HUES48 (cell line): ENCODE measurements around the gene NFYA.

Experiments
- H3K27ac ChIP-seq: one replicate; pipeline ENCODE4 v1.7.0; 2013; ENCODE audit warnings: low read depth, low read length, inconsistent platforms
- H3K27me3 ChIP-seq: 2 replicates; pipeline ENCODE4 v1.6.1; 2013; ENCODE audit warnings: mild to moderate bottlenecking, low read length; ENCODE audit not compliant: control insufficient read depth, insufficient read depth
- H3K36me3 ChIP-seq: 2 replicates; pipeline ENCODE4 v1.6.1; 2013; ENCODE audit warnings: low read length; ENCODE audit not compliant: control insufficient read depth, insufficient read depth
- H3K4me1 ChIP-seq: 2 replicates; pipeline ENCODE4 v1.6.1; 2013; ENCODE audit warnings: mild to moderate bottlenecking, low read length; ENCODE audit not compliant: control insufficient read depth, insufficient read depth
- H3K4me3 ChIP-seq: 2 replicates; pipeline ENCODE4 v1.5.1; 2013; ENCODE audit warnings: mild to moderate bottlenecking, low read depth, low read length
- H3K9ac ChIP-seq: 2 replicates; pipeline ENCODE4 v1.6.1; 2013; ENCODE audit warnings: mild to moderate bottlenecking, low read depth, low read length, moderate library complexity
- H3K9me3 ChIP-seq: 2 replicates; pipeline ENCODE4 v1.6.1; 2013; ENCODE audit warnings: low read length; ENCODE audit not compliant: control insufficient read depth, insufficient read depth

NFYA gene

DNA sequence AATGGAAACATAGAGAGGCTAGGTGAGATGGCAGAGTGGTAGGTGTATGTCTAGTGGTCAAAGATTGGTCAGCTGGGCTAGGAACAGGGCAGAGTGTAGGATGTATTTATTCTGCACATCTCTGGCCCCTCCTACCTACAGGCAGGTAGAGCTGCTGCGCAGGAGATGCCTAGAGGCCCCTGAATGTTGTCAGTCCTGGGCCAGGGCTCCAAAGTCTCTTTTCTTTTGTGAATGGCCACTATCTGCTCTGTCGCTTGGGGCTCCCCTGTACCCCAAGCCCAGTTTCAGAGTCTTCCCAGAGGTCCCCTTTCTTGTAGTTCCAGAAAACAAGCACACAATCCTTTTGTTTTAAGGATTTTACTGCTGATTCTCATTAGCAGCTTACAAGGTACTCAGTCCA lies 25.5 kb upstream of the NFYA start:
- Histone ChIP-seq H3K4me3 (no peak overlapping the region), H3K9me3 (no peaks in the 10 kb centered on the region), H3K36me3 (no peaks in the 10 kb centered on the region), H3K9ac (no peak overlapping the region), H3K4me1 (no peaks in the 10 kb centered on the region), H3K27me3 (no peaks in the 10 kb centered on the region), H3K27ac (no peak overlapping the region)

DNA sequence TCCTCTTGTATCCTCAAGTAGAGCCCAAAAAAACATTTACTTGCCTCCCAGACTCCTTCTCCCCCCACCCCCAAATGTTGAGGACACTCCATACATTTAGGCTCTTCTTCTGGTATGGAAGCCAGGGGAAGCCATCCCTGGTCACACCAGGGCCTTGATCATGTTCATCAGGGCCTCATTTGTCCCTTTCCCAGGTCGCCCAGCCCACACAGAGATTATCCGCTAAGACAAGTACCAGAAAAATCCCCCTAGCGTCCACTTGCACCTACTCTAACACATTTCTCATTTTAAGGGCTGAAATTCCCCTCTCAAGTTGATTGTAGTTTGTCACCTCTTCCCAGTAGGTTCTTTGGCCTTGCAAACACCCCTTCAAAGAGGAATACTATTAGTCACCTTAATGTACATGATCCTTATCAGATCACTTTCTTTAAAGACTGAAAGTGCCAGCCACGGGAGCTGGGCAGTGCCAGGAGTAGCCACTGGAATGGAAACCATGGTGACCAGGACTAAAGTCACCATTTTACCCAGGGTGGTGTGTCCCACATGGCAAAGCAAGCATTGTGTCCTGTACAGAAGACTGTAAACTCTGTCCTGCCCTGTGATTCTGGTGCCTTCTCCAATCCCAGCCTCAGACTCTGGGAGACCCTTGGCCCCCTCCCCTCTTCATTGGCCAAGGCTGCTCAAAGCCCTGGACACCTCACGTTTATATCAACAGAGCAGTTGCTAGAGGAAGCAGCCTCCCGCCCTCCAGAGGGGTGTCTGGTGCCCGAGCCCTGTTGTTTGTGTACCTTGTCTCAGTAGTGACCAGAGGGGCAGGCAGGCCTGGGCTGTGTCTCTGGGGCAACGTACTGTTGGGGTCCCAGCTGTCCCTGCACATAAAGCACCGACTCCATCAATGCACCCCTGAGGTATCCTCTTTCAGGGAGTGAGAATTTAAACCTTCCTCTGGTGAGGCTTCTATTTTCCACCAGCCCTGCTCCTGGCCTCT lies 24.7 kb upstream of the NFYA start:
- H3K9me3 ChIP-seq = no peaks in the 10 kb centered on the region
- H3K4me1 ChIP-seq = no peaks in the 10 kb centered on the region
- no peaks in the 10 kb centered on the region for H3K36me3 ChIP-seq
- H3K9ac ChIP-seq = no peak overlapping the region
- H3K27ac ChIP-seq = no peak overlapping the region
- H3K4me3 ChIP-seq = no peak overlapping the region
- H3K27me3 ChIP-seq = no peaks in the 10 kb centered on the region

DNA sequence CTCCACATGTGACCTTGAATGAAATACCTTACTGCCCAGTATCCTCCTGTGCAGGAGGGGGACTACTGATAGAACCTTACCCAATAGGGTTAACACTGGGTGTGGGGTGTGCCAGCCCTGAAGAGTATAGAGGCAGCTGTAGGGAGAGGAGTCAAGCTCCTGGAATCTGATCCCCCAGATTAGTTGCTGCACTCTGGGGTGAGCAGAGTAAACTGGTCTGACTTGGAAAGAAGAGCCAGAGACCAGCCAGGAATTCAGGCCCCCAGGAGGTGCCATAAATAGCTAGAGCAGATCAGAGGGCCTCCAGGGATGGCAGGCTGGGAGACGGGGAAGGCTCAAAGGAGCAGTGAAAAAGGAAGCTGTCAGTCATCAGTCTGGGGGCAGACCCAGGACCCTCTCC lies 23.3 kb upstream of the NFYA start:
- H3K27me3 ChIP-seq = no peaks in the 10 kb centered on the region
- no peak overlapping the region for H3K27ac ChIP-seq
- no peak overlapping the region for H3K9ac ChIP-seq
- no peaks in the 10 kb centered on the region for H3K36me3 ChIP-seq
- H3K9me3 ChIP-seq = no peaks in the 10 kb centered on the region
- H3K4me3 ChIP-seq = no peak overlapping the region
- H3K4me1 ChIP-seq = no peaks in the 10 kb centered on the region; the same call in 1 of the 2 replicates

DNA sequence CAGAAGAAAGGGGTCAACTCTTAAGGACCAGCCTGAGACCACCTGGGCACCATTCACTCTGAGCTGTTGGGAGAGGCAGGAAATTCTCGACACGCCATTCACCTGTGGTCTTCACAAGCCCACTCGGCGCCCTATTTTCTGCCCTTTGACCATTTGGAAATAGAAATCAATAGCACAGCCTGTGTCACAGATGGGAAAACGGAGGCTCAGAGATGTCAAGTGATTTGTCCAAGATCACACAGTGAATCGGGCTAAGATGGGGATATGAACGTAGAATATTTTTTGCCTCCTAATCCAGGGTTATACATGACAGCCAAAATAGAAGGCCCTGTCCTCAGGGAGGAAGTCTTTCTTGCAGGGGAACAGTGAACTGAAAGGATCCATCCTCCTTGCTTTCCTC lies 22.8 kb upstream of the NFYA start:
- Histone ChIP-seq H3K4me1 (no peaks in the 10 kb centered on the region; the same call in 1 of the 2 replicates), H3K27ac (no peak overlapping the region), H3K36me3 (no peaks in the 10 kb centered on the region), H3K9ac (no peak overlapping the region), H3K27me3 (no peaks in the 10 kb centered on the region), H3K9me3 (no peaks in the 10 kb centered on the region), H3K4me3 (no peak overlapping the region)

DNA sequence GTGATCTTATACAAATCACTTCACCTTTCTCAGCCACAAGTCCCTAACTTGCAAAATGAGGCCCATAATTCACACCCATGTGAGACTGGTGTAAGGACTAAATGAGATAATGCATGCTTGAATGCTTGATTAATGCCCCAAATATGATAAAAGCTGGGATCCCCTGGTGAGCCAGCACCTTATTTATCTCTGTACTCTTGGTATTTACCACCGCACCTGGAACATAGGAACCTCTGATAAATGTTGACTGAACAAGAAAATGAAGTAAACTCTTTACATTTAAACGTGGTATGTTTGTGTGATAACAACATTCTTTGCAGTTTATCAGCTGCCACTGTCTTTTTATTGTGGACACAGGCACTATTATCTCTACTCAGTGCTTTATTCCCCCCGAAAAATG lies 22.2 kb upstream of the NFYA start:
- Histone ChIP-seq H3K9ac (no peak overlapping the region), H3K4me3 (no peak overlapping the region), H3K4me1 (no peaks in the 10 kb centered on the region; the same call in 1 of the 2 replicates), H3K27me3 (no peaks in the 10 kb centered on the region), H3K9me3 (no peaks in the 10 kb centered on the region), H3K27ac (no peak overlapping the region), H3K36me3 (no peaks in the 10 kb centered on the region)

DNA sequence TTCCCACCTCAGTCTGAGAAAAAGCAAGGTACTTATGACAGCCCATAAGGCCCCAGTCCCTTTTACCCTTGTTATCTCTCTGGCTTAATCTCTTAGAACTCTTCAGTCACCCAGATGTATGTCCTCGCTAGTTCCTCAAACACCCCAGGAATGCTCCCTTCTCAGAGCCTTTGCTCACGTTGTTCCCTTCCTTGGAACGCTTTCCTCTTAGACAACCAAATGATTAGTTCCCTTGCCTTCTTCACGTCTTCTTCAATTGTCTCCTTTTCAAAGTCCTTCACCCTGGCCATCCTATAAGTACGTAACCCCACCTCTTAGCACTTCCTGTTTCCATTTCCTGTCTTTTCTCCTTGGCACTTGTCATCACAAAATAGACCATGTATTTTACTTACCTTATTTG lies 20.9 kb upstream of the NFYA start:
- no peaks in the 10 kb centered on the region; the same call in 1 of the 2 replicates for H3K4me1 ChIP-seq
- H3K36me3 ChIP-seq = no peaks in the 10 kb centered on the region
- no peak overlapping the region for H3K27ac ChIP-seq
- no peaks in the 10 kb centered on the region for H3K9me3 ChIP-seq
- H3K4me3 ChIP-seq = no peak overlapping the region
- H3K27me3 ChIP-seq = no peaks in the 10 kb centered on the region
- no peak overlapping the region for H3K9ac ChIP-seq

DNA sequence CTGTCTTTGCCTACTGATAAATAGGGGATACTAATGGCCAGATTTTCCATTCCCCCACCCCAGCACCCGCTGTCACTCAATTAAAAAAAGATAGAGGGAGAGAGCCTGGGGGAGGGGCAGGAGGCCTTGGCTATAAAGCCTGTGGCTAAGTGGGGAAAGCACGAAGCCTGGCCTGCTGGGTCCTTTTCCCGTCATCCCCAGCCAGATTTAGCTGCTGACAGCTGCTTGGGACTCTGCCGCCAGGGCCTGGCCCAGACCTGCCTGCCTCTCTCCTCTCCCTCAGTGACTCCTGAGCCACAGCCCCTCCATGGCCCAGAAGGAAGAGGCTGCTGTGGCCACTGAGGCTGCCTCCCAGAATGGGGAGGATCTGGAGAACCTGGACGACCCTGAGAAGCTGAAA lies 19.7 kb upstream of the NFYA start, which contains the start of gene APOBEC2:
TSS of gene APOBEC2 (plus strand) at position 162 of the 400 bp plus-strand sequence. CDS start at position 308, 146 bp downstream.
- H3K9ac ChIP-seq = no peak within 1 kb of the TSS
- H3K4me3 ChIP-seq = no peak within 1 kb of the TSS
- H3K9me3 ChIP-seq = no peaks in the 10 kb centered on the region
- no peaks in the 10 kb centered on the region for H3K27me3 ChIP-seq
- H3K4me1 ChIP-seq = no peaks in the 10 kb centered on the region; the same call in 1 of the 2 replicates
- no peak within 1 kb of the TSS for H3K27ac ChIP-seq
- no peaks in the 10 kb centered on the region for H3K36me3 ChIP-seq

DNA sequence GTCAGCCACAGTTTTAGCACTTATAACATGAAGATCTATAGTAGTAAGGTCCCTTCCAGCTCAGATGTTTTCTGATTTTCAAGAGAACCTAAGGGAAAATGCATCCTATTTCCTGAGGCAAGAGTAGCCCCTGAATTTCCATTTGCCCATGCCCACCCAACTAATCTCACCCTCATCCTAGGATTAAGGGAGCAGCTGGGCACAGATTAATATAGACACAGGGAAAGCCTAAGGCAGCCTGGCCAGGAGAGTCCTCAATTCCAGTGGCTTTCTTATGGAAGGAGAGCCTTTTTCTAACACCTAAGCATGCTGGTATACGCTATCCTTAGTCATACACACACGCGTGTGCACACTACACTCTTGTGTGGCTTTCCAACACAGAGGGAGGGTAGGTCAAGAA lies 18.3 kb upstream of the NFYA start:
- H3K9ac ChIP-seq = no peak overlapping the region
- no peak overlapping the region for H3K27ac ChIP-seq
- H3K27me3 ChIP-seq = no peaks in the 10 kb centered on the region
- H3K4me1 ChIP-seq = peaks cover 9% of the 10 kb centered on the region; the same call in 1 of the 2 replicates
- H3K4me3 ChIP-seq = no peak overlapping the region
- H3K9me3 ChIP-seq = no peaks in the 10 kb centered on the region
- no peaks in the 10 kb centered on the region for H3K36me3 ChIP-seq

DNA sequence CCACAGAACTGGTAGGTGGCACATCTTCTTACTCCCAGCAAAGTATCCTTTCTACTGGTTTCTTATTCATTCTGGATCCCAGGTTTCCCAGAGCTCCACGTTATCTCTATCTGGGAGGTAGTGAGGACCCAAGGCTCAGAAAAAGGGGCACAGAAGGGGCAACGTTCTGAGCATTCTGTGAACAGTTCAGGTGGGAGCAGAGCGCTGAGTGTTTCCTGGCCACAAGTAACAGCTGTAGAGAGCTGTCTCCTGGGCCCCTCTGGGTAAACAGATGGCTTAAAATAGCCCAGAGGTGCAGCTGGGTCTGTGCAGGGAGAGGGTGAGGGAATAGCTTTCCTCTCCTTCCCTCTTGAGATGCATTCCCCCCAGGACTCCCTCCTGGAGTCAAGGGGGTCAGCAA lies 17.6 kb upstream of the NFYA start:
- Histone ChIP-seq H3K4me3 (no peak overlapping the region), H3K36me3 (no peaks in the 10 kb centered on the region), H3K27me3 (no peaks in the 10 kb centered on the region), H3K9ac (no peak overlapping the region), H3K9me3 (no peaks in the 10 kb centered on the region), H3K4me1 (peaks cover 15% of the 10 kb centered on the region; the same call in 1 of the 2 replicates), H3K27ac (no peak overlapping the region)

DNA sequence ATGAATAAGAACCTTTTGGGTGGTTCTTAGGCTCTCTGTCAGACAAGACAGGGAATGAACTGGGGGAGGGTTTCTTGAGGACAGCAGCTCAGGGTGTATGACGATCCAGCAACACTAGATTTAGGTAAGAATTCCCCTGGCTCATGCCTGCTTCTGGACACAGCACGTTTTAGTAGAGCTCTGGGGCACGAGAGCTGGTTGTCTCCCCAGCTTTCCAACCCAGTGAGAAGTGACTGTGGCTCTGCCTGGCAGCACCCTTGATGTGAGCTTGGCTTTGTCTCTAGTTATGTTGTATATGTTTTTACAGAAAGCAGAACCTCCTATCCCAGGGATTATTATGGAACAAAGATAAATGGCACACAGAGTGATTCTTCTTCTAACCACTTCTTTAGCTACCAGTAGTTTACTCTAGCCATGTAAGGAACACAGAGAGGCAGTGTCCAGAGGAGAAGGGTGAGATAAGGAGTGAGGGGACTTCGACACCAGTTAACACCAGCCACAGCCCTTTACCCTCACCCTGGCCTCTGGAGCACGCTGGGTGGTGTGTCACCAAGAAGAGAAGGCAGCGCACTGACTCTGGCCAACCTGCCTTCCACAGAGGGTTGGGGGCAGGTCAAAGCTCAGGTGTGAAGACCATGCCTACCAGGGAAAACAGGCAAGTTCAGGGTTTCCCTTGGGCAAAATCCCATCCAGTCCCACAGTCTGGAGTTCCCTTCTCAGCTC lies 15.8 kb upstream of the NFYA start:
- Histone ChIP-seq H3K9me3 (no peaks in the 10 kb centered on the region), H3K4me1 (peaks cover 15% of the 10 kb centered on the region; the same call in 1 of the 2 replicates), H3K27me3 (no peaks in the 10 kb centered on the region), H3K27ac (no peak overlapping the region), H3K36me3 (no peaks in the 10 kb centered on the region), H3K9ac (no peak overlapping the region), H3K4me3 (no peak overlapping the region)

DNA sequence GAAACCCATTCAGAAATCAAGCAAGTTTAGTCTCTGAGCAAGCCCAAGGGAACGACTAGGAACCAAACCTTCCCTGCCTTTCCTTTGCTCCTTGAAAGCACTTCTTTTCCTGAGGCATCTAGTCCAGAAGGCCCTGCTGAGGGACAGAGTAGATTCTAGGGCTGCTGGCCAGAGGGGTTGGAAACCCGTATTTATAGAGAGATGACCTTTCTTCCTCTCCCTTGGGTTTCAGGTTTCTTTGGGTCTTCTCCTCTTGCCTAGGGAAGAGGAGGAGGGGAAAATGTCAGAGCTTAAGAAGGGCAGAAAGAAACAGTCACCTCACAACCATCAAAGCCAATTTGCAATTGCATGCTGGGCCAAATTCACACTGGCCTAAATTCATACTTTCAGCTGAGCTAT lies 14.0 kb upstream of the NFYA start:
- Histone ChIP-seq H3K4me1 (peaks cover 15% of the 10 kb centered on the region; the same call in 1 of the 2 replicates), H3K9ac (no peak overlapping the region), H3K4me3 (no peak overlapping the region), H3K36me3 (peaks cover under 1% of the 10 kb centered on the region), H3K27me3 (no peaks in the 10 kb centered on the region), H3K27ac (no peak overlapping the region), H3K9me3 (no peaks in the 10 kb centered on the region)
